GM18498 (cell line): ENCODE measurements around the gene NHLH2.

Experiments used
- ATAC-seq: cut with Tn5 transposase; IDR thresholded peaks from one replicate; pipeline ENCODE4 v1.9.1; 2021; ENCODE audit warnings: mild to moderate bottlenecking, moderate library complexity; ENCODE audit not compliant: unreplicated experiment

NHLH2 gene

GRCh38 chr1:115838431-115839028, 2.4 kb downstream of the NHLH2 start:
- ATAC-seq: no peak

GRCh38 chr1:115837740-115838421, 3.0 kb downstream of the NHLH2 start:
- no peak for ATAC-seq

- no peak for ATAC-seq
Observed at GRCh38 chr1:115837341-115837739, 3.6 kb downstream of the NHLH2 start.

GRCh38 chr1:115833856-115834255, 7.1 kb downstream of the NHLH2 start:
- ATAC-seq: no peak

- no peak for ATAC-seq
Observed at GRCh38 chr1:115832651-115833050, 8.3 kb downstream of the NHLH2 start.

- ATAC-seq: no peak
Observed at GRCh38 chr1:115830963-115831362, 10.0 kb downstream of the NHLH2 start.

- no peak for ATAC-seq
Observed at GRCh38 chr1:115829947-115830346, 11.0 kb downstream of the NHLH2 start.

GRCh38 chr1:115829023-115829674, 11.8 kb downstream of the NHLH2 start:
- no peak for ATAC-seq

GRCh38 chr1:115828101-115829022, 12.6 kb downstream of the NHLH2 start:
- ATAC-seq: no peak

- no peak for ATAC-seq
Observed at GRCh38 chr1:115827452-115828044, 13.4 kb downstream of the NHLH2 start.

GRCh38 chr1:115826628-115827027, 14.3 kb downstream of the NHLH2 start:
- ATAC-seq: no peak

- ATAC-seq: no peak
Observed at GRCh38 chr1:115822117-115822516, 18.8 kb downstream of the NHLH2 start.

- no peak for ATAC-seq
Observed at GRCh38 chr1:115815694-115816093, 25.2 kb downstream of the NHLH2 start.

- ATAC-seq: no peak
Observed at GRCh38 chr1:115814685-115815398, 26.1 kb downstream of the NHLH2 start.

- ATAC-seq: no peak
Observed at GRCh38 chr1:115813727-115814126, 27.2 kb downstream of the NHLH2 start.

- ATAC-seq: no peak
Observed at GRCh38 chr1:115811140-115811828, 29.6 kb downstream of the NHLH2 start.

- no peak for ATAC-seq
Observed at GRCh38 chr1:115810609-115811008, 30.3 kb downstream of the NHLH2 start.

- no peak for ATAC-seq
Observed at GRCh38 chr1:115809847-115810246, 31.1 kb downstream of the NHLH2 start.

GRCh38 chr1:115809076-115809475, 31.9 kb downstream of the NHLH2 start:
- no peak for ATAC-seq

- ATAC-seq: no peak
Observed at GRCh38 chr1:115807723-115808122, 33.2 kb downstream of the NHLH2 start.
